Raji (cell line): ENCODE results near the gene SLC6A6.

ENCODE experiments used
- POLR2A ChIP-seq: IDR thresholded peaks from 2 replicates; pipeline ENCODE4 v1.6.1; 2011; ENCODE audit warnings: low read depth, low read length, control low read depth; ENCODE audit not compliant: insufficient read depth

Gene SLC6A6

GRCh38 chr3:14404186-14404585 is 1.8 kb downstream of the SLC6A6 start:
- no peak for TF ChIP-seq POLR2A

GRCh38 chr3:14404631-14405359 is 2.4 kb downstream of the SLC6A6 start:
- TF ChIP-seq POLR2A: no peak

- TF ChIP-seq POLR2A: no peak
Observed at GRCh38 chr3:14405360-14406238, 3.2 kb downstream of the SLC6A6 start.

GRCh38 chr3:14406336-14406735 is 3.9 kb downstream of the SLC6A6 start:
- no peak for TF ChIP-seq POLR2A

- TF ChIP-seq POLR2A: no peak
Observed at GRCh38 chr3:14406766-14407165, 4.4 kb downstream of the SLC6A6 start.

- TF ChIP-seq POLR2A: no peak
Observed at GRCh38 chr3:14407203-14407602, 4.8 kb downstream of the SLC6A6 start.

GRCh38 chr3:14410106-14410502 is 7.7 kb downstream of the SLC6A6 start:
- TF ChIP-seq POLR2A: no peak

GRCh38 chr3:14410503-14411165 is 8.2 kb downstream of the SLC6A6 start:
- TF ChIP-seq POLR2A: no peak

GRCh38 chr3:14411166-14411526 is 8.7 kb downstream of the SLC6A6 start:
- no peak for TF ChIP-seq POLR2A

GRCh38 chr3:14411988-14412387 is 9.6 kb downstream of the SLC6A6 start:
- no peak for TF ChIP-seq POLR2A

- TF ChIP-seq POLR2A: no peak
Observed at GRCh38 chr3:14412831-14413380, 10.5 kb downstream of the SLC6A6 start.

- TF ChIP-seq POLR2A: no peak
Observed at GRCh38 chr3:14413381-14414071, 11.1 kb downstream of the SLC6A6 start.

- TF ChIP-seq POLR2A: no peak
Observed at GRCh38 chr3:14414846-14415464, 12.5 kb downstream of the SLC6A6 start.

GRCh38 chr3:14415501-14415900 is 13.1 kb downstream of the SLC6A6 start:
- TF ChIP-seq POLR2A: no peak
